Heart left ventricle (tissue), 13 donors: ENCODE measurements around the gene KLHDC9.

Source experiments
- POLR2A ChIP-seq, 2 donors: fragments of 450-650 bp; IDR thresholded peaks; one replicate each; pipeline ENCODE4 v1.6.1; 2017; ENCODE audit warnings: antibody characterized with exemption in 2 of 2, mild to moderate bottlenecking in 2 of 2, moderate library complexity in 2 of 2
- TF ChIP-seq, protein P1 (sequence below), 12 donors: fragments of 200-600 bp; sonication (generic) in 4 of 12; IDR thresholded peaks; one replicate each; pipeline versions ENCODE4 v1.5.0 to v1.8.0; 2018 to 2022; ENCODE audit warnings: antibody characterized with exemption in 12 of 12, mild to moderate bottlenecking in 5 of 12
- donor health status: ischemic (EF 13 %, LVEDD 7.1; RV severe dilation, severe dysfunction).
- donor health status: DM: no; HTN: yes; CAD: no.
- donor health status: DM: no; HTN: no; CAD: no.
- donor health status: ischemic (EF 25% LVEDD 6.9; RV normal size, moderate dysfunction).
- donor health status: ischemic (EF 25% LVEDD 5.7; RV mildly dilated, moderate dysfunction).
- donor health status: ischemic (EF 35%, LVEDD 5.7; RV mildly dilated, moderate dysfunction).
- donor health status: nonischemic (EF 11% LVEDD 7.7; RV severe dilation, severe dysfunction).
- donor health status: DM: yes; HTN: yes; CAD: no.
- donor health status: PGD.
- donor health status: ischemic (EF 29% LVEDD 5.4; RV normal size, mild dysfunction).
- donor health status: nonischemic (EF 23%, LVEDD 6.1; RV moderate dilation, normal function).

DNA sequence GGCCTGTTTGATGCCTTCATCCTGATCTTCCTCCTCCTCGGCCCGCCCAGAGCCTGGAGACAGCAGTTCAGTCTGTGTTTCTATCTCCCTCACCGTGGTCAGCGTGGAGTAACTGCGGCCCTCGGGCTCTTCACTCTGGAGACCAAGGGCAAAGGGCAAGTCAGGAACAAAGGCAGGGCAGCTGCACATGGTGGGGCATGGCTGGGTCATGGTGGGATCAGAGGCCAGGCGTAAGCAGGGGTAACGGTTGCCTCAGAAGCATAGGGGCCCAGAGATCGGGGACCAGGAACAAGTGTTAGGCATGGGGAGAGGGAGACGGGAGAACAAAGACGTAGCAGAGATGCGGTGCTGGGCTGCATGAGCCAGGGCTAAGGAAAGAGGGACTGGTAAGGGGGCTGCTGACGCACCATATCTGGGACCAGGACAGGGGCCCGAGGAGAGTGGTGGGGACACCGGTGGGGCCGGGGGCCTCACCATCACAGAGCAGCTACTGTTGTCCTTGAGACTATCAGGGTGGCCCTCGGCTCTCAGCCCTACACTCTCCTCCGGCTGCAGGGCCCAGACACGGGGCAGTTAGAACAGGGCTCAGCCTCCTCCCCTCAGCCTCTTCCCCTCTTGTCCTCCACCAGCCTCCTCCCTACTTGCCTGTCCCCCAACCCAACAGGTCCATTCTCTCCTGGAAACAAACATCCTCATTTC lies 25.3 kb upstream of the KLHDC9 start:
- TF ChIP-seq, protein P1, sequence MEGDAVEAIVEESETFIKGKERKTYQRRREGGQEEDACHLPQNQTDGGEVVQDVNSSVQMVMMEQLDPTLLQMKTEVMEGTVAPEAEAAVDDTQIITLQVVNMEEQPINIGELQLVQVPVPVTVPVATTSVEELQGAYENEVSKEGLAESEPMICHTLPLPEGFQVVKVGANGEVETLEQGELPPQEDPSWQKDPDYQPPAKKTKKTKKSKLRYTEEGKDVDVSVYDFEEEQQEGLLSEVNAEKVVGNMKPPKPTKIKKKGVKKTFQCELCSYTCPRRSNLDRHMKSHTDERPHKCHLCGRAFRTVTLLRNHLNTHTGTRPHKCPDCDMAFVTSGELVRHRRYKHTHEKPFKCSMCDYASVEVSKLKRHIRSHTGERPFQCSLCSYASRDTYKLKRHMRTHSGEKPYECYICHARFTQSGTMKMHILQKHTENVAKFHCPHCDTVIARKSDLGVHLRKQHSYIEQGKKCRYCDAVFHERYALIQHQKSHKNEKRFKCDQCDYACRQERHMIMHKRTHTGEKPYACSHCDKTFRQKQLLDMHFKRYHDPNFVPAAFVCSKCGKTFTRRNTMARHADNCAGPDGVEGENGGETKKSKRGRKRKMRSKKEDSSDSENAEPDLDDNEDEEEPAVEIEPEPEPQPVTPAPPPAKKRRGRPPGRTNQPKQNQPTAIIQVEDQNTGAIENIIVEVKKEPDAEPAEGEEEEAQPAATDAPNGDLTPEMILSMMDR (IDR thresholded peaks at IDR 0.05), result no peak
- no peak for TF ChIP-seq POLR2A (IDR thresholded peaks at IDR 0.05)
